ENCODE measurements around the gene CFTR.
A peak's percentile ranks its signal among the peaks of the same experiment; 100 is the strongest.
"Not testable (repeated sequence)": the region's sequence is repeated elsewhere in the genome, so short reads cannot be mapped to it uniquely, and the experiment has no call there.

CFTR gene

GRCh38 chr7:117458977-117459583 lies 20.7 kb upstream of the CFTR start:
- TF ChIP-seq CTCF (conservative IDR thresholded peaks at IDR 0.05; ENCODE audit: low read length) = peak; percentile 78
- H3K4me3 ChIP-seq (ENCODE audit: low read length) = no peak overlapping the region
- DNase-seq (ENCODE audit: low read depth) = peak; percentile 20

- no peak for DNase-seq (ENCODE audit: low read depth)
- H3K4me3 ChIP-seq (ENCODE audit: low read length) = no peak overlapping the region
- no peak for TF ChIP-seq CTCF (conservative IDR thresholded peaks at IDR 0.05; ENCODE audit: low read length)
Measured at GRCh38 chr7:117459735-117460134, 20.1 kb upstream of the CFTR start.

- not testable (repeated sequence) for H3K4me3 ChIP-seq (ENCODE audit: low read length); DNase-seq (ENCODE audit: low read depth)
Measured at GRCh38 chr7:117460815-117461214, 19.0 kb upstream of the CFTR start.

- no peak for DNase-seq (ENCODE audit: low read depth)
- H3K4me3 ChIP-seq (ENCODE audit: low read length) = no peak overlapping the region
- TF ChIP-seq CTCF (conservative IDR thresholded peaks at IDR 0.05; ENCODE audit: low read length) = no peak
Measured at GRCh38 chr7:117468174-117468573, 11.7 kb upstream of the CFTR start.

- no peak for DNase-seq (ENCODE audit: low read depth)
- no peak overlapping the region for H3K4me3 ChIP-seq (ENCODE audit: low read length)
- no peak for TF ChIP-seq CTCF (conservative IDR thresholded peaks at IDR 0.05; ENCODE audit: low read length)
Measured at GRCh38 chr7:117470777-117471176, 9.0 kb upstream of the CFTR start.

GRCh38 chr7:117472335-117472734 lies 7.5 kb upstream of the CFTR start:
- H3K4me3 ChIP-seq (ENCODE audit: low read length) = no peak overlapping the region
- no peak for TF ChIP-seq CTCF (conservative IDR thresholded peaks at IDR 0.05; ENCODE audit: low read length)
- DNase-seq (ENCODE audit: low read depth) = no peak

- no peak overlapping the region for H3K4me3 ChIP-seq (ENCODE audit: low read length)
- DNase-seq (ENCODE audit: low read depth) = no peak
- TF ChIP-seq CTCF (conservative IDR thresholded peaks at IDR 0.05; ENCODE audit: low read length) = no peak
Measured at GRCh38 chr7:117476557-117477215, 3.1 kb upstream of the CFTR start.
